Measurements from ENCODE around the gene HLA-DOA. TPM values are rescaled to one million over a fixed set of nuclear protein-coding genes. Genes with fewer than 3 reads are reported as not detected.

HLA-DOA gene
- total RNA-seq, 1 donor from 2014 or later = 1.6 TPM

- H3K4me3 ChIP-seq (ENCODE audit: low read depth, low read length) = no peak overlapping the region
These were observed 29.5 kb downstream of the HLA-DOA start for GRCh38 chr6:32979720-32980487.

GRCh38 chr6:32977953-32978324 lies 31.5 kb downstream of the HLA-DOA start:
- no peak overlapping the region for H3K4me3 ChIP-seq (ENCODE audit: low read depth, low read length)
- no peak for DNase-seq (ENCODE audit: low read depth)
- TF ChIP-seq, protein P1, sequence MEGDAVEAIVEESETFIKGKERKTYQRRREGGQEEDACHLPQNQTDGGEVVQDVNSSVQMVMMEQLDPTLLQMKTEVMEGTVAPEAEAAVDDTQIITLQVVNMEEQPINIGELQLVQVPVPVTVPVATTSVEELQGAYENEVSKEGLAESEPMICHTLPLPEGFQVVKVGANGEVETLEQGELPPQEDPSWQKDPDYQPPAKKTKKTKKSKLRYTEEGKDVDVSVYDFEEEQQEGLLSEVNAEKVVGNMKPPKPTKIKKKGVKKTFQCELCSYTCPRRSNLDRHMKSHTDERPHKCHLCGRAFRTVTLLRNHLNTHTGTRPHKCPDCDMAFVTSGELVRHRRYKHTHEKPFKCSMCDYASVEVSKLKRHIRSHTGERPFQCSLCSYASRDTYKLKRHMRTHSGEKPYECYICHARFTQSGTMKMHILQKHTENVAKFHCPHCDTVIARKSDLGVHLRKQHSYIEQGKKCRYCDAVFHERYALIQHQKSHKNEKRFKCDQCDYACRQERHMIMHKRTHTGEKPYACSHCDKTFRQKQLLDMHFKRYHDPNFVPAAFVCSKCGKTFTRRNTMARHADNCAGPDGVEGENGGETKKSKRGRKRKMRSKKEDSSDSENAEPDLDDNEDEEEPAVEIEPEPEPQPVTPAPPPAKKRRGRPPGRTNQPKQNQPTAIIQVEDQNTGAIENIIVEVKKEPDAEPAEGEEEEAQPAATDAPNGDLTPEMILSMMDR (conservative IDR thresholded peaks at IDR 0.05; ENCODE audit: low read depth, low read length) = no peak

More at GRCh38 chr6:32979720-32980487, 29.5 kb downstream of the HLA-DOA start:
- no peak for DNase-seq (ENCODE audit: low read depth)
- TF ChIP-seq, protein P1 (conservative IDR thresholded peaks at IDR 0.05; ENCODE audit: low read depth, low read length) = no peak

DNA sequence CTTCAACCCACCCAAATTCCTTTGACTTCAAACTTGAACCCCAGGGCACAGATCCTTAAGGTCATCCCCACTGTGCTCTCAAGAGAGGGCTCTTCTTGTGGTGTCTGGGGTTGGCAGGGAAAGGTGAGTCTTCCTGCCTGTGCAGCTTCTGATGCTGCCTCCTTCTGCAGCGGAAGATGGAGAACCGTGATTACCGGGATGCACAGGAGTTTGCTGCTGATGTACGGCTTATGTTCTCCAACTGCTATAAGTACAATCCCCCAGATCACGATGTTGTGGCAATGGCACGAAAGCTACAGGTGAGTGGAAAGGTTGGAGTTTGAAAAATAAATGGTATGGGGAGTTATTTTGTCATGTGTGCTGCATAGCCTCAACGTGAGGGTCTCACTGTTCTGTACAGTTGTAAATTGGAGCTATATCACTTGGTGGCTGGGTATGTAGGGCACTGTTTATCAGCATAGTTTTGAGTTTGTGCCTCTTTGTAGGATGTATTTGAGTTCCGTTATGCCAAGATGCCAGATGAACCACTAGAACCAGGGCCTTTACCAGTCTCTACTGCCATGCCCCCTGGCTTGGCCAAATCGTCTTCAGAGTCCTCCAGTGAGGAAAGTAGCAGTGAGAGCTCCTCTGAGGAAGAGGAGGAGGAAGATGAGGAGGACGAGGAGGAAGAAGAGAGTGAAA lies 32.0 kb downstream of the HLA-DOA start:
- DNase-seq (ENCODE audit: low read depth) = no peak
- TF ChIP-seq, protein P1 (conservative IDR thresholded peaks at IDR 0.05; ENCODE audit: low read depth, low read length) = no peak
- no peak overlapping the region for H3K4me3 ChIP-seq (ENCODE audit: low read depth, low read length)

DNA sequence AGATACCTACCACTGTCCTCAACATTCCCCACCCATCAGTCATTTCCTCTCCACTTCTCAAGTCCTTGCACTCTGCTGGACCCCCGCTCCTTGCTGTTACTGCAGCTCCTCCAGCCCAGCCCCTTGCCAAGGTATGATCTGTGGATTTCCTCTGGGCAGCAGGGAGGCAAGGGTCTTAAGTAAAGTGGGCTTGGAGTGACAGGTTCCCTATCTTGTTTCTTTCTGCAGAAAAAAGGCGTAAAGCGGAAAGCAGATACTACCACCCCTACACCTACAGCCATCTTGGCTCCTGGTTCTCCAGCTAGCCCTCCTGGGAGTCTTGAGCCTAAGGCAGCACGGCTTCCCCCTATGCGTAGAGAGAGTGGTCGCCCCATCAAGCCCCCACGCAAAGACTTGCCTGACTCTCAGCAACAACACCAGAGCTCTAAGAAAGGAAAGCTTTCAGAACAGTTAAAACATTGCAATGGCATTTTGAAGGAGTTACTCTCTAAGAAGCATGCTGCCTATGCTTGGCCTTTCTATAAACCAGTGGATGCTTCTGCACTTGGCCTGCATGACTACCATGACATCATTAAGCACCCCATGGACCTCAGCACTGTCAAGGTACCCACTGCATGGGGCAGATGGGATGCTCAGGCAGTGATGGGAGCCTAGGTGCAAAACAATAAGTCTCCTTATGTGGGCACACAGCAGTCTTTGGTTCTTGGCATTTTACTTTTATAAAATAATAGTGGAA lies 32.9 kb downstream of the HLA-DOA start:
- H3K4me3 ChIP-seq (ENCODE audit: low read depth, low read length) = no peak overlapping the region
- no peak for DNase-seq (ENCODE audit: low read depth)
- TF ChIP-seq, protein P1 (conservative IDR thresholded peaks at IDR 0.05; ENCODE audit: low read depth, low read length) = no peak

DNA sequence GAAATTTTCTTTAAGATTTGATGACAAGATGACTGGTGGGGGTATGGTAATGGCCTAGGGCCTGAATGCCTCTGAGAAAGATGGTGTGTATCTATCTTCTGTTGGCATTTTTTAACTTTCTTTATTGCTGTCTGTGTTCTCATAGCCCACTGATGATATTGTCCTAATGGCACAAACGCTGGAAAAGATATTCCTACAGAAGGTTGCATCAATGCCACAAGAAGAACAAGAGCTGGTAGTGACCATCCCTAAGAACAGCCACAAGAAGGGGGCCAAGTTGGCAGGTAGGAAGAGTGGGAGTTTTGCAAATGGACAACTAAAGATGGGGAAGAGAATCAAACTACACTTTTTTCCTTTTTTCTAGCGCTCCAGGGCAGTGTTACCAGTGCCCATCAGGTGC lies 33.5 kb downstream of the HLA-DOA start:
- TF ChIP-seq, protein P1 (conservative IDR thresholded peaks at IDR 0.05; ENCODE audit: low read depth, low read length) = no peak
- peak overlapping the region; percentile 69 for H3K4me3 ChIP-seq (ENCODE audit: low read depth, low read length)
- DNase-seq (ENCODE audit: low read depth) = no peak

- H3K4me3 ChIP-seq (ENCODE audit: low read depth, low read length) = peak overlapping the region; percentile 69
- DNase-seq (ENCODE audit: low read depth) = no peak
- TF ChIP-seq, protein P1 (conservative IDR thresholded peaks at IDR 0.05; ENCODE audit: low read depth, low read length) = no peak
These were observed 34.7 kb downstream of the HLA-DOA start for GRCh38 chr6:32974541-32975308.

Data from epithelial cell of proximal tubule (primary cell).